Spleen (tissue), 7 donors: ENCODE results near the gene RPL19.

Experiments
- CTCF ChIP-seq, 11 experiments: fragments of 200-600 bp in 7 of 11; fragments of 450-650 bp in 4 of 11; sonication (generic) in 4 of 11; IDR thresholded peaks in 8 of 11; conservative IDR thresholded peaks in 3 of 11; 1 replicate in 7 of 11; 2 replicates in 4 of 11; pipeline versions ENCODE4 v1.4.0 to v1.8.0; 2016 to 2021; ENCODE audit warnings: antibody characterized with exemption in 11 of 11, inconsistent platforms in 4 of 11, mild to moderate bottlenecking in 1 of 11
- POLR2A ChIP-seq, 3 donors: fragments of 450-650 bp; IDR thresholded peaks; one replicate each; pipeline ENCODE4 v1.5.1; 2017; ENCODE audit warnings: antibody characterized with exemption in 3 of 3, mild to moderate bottlenecking in 1 of 3
- donor health status: DM: no; HTN: no; CAD: no; lungs with moderate emphysema.
- donor health status: DM: no; HTN: no; CAD: no.
- donor health status: DM: no; HTN: no; CAD: no.

GRCh38 chr17:39237586-39237985 is 37.5 kb downstream of the RPL19 start:
- TF ChIP-seq CTCF (IDR thresholded peaks at IDR 0.05 in 8 of 11, conservative IDR thresholded peaks at IDR 0.05 in 3 of 11) = no peak
- no peak for TF ChIP-seq POLR2A (IDR thresholded peaks at IDR 0.05)
